Activated CD4-positive, alpha-beta T cell treated with anti-CD3 and anti-CD28 coated beads, Interleukin-2, amount 50 U/mL, for 16 hours (primary cell): ENCODE results near the gene CERK.

ENCODE experiments used
- DNase-seq: peaks from one replicate; pipeline ENCODE4 v3.0.0-alpha.2; 2020

CERK gene

DNA sequence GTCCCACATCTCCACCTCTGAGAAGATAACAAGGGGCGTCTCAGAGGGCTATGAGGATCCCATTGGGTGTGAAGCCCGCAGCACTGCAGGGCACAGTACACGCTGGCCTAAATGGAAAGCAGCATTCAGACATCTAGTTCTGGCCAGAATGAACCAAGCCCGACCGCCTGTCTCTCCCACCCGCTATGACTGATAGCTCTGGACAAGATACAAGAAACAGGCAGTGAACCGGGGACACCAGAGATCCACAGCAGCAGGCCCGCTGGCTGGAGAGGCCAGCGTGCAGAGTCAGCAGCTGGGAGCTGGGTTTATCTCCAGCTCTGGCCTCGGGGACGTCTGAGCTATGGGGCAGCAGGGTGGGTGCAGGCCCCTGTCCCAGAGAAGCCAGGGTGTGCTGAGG lies 9.6 kb downstream of the CERK start:
- no peak for DNase-seq

DNA sequence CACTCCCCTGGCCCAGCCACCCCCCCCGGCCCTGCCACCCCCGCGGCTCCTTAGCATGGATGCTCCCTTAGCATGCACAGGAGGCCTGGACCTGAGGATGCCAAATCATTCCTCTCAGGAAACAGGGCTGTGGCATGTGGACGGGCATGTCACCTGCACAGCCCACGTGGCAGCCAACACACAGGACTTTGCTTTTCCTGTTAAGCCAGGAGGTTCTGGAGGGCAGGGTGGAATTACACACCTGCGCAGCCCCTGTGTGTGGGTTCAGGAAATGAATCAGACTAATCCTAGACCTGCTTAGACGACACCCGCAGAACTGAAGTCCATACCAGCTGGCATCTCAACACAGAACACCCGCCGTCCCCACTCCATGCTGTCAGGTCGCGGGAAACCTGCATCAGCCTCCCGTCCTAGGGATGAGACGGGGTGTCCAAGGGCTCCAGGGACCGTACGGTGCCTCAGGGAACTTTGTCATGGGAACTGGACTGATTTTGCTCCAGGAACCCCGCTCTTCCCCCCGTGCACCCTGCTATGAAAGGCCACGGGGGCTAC lies 10.2 kb downstream of the CERK start:
- no peak for DNase-seq

DNA sequence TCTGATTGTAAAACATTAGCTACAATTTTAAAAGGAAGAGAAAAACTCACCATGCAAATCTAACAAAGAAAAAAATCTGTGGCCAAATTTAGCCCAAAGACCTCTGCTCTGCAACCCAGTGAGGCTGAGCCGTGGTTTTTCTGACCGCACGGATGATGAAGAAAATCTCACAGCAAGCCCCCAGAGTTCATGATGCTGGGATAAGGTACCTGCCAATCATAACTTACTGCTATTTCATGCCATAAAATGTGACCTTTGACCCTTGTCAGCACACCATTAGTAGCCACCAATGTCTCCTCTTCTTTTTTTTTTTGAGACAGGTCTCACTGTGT lies 11.1 kb downstream of the CERK start:
- no peak for DNase-seq

DNA sequence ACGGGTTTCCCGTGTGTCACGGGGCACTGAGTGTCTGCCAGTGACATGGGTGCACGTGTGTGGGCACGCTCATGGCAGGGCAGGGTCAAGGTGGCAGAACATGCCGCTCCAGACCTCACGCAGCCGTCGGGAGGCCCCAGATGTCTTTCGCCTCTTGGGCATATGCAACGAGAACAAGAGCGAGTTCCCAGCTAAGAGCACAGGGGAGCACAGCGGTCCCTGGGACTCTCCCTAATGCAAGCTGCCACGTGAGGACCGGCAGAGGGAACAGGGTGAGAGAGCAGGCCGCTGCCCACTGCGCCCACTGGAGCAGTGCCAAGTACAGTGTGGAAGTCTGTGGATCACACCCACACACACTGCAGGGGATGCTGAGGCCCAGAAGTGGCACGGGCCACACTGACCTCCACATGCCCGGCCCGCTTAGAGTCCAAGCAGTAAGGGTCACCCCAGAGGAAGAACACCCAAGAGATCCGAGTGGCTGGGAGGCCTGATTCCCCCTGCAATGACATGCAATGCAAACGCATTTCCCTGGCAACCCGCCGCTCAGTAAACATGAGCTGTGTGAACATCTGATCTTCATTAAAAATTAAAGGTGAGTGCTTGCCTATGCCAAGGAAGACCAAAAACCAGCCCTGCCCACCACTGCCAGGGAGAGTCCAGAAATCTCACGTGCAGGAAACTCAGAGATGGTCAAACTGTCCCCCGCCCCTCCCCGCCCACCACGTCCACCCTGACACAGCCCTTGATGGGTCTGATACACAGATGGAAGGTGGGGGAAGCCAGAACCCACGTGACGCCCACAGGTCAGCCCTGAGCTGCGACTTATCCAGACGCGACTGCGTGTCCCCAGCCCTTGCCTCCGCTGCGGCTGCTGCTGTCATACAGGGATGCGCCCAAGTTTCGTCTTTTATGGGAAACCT lies 11.7 kb downstream of the CERK start:
- no peak for DNase-seq

DNA sequence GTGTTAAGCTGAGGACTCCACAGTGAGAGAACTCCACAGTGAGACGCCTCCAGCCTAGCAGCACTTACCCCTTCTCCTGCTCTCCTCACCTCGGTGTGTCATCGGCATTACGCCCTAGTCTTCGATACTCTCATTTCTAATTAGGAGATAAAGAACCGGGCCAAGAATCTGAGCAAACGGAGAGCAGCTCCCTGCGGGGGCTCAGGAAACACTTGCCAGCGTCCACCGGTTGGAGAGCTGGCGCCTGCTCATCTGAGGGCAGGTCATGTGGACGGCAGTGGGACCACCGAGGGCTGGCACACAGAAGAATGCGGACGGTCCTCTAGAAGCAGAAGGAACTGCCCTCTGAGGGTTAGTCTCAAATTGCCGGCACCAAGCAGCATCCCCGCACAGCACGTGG lies 13.0 kb downstream of the CERK start:
- DNase-seq = no peak

DNA sequence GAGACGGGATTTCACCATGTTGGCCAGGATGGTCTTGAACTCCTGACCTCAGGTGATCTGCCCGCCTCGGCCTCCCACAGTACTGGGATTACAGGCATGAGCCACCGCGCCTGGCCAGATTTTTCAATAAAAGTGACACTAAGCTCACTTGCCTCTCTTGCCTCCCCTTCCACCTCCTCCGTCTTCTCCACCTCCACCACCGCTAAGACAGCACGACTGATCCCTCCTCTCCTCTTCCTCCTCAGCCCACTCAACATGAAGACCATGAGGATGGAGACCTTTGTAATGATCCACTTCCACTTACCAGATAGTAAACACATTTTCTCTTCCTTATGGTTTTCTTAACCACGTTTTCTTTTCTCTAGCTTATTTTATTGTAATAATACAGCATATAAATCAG lies 14.2 kb downstream of the CERK start:
- no peak for DNase-seq

DNA sequence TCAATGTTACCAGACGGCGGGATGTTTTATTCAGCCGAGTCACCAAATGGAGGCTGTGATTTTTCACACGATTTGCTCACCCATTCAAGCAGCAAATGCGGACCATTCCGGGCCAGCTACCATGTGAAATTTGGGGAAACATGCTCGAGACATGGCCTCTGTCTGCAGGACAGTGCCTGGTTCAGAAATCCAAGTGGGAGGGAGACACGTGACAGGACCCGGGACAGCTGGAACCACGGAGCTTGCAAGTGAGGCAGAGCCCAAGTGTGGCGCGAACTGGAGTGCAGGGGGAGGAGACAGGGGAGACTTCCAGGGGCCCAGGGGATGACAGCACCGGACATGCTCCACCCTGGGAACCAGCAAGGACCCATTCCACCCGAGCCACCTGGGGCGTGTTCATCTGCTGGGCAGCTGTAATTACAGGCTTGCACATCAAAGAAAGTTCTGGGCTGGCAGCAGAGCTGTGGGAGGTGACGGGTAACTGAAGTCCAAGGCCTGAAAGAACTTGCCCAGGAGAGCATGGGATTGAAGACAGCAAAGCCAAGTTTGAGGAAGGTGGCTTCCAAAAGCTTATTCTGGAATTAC lies 16.5 kb downstream of the CERK start:
- DNase-seq = no peak

DNA sequence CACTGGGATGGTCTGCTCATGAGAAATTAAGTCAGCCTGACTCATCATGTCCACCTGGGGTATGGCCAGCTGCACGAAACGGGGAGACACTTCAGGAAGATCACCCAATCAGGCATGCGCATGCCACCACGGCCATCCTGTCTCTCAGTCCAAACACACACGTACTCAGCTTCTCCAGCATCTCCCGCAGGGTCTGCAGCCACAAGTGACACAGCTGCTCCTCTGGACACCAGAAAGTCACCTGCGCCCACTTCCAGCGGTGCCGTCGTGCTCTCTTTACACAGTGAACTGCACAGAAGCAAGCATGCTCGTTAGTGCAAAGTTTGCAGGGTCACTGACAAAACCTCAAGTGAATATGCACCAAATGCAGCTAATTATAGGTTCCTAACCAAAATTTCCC lies 18.1 kb downstream of the CERK start:
- no peak for DNase-seq

DNA sequence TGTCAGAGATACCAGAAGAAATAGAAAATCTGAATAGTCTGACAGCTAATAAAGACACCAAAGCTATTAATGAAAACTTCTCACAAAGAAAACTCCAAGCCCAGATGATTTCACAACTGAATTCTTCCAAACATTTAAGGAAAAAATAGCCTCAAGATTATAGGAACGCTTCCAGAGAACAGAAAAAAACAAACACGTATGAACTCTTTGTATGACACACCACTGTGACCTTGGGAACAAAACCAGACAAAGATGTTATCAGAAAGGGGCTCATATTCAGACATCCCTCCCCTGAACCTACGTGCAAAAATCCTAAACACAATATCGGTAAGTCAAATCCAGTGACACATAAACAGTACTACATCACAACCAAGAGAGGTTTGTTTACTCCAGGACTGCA lies 23.5 kb downstream of the CERK start:
- no peak for DNase-seq

DNA sequence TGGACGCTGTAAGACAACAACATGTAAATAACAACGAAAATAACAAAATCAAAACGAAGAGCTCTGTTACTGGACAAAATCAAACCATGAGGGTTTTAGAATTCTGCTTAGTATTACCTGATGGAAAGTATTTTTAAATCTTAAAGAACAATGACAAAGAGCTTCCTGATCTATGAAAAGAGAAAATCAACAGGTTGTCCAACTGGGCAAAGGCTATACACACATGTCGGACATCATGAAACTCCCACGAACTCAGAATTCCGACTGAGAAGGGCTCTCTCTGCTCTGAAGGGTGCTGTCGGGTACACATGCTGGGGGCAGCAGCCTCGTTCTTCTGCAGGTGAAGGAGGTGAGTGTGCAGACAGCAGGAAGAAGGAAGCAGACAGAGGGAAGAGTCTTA lies 25.8 kb downstream of the CERK start:
- no peak for DNase-seq

DNA sequence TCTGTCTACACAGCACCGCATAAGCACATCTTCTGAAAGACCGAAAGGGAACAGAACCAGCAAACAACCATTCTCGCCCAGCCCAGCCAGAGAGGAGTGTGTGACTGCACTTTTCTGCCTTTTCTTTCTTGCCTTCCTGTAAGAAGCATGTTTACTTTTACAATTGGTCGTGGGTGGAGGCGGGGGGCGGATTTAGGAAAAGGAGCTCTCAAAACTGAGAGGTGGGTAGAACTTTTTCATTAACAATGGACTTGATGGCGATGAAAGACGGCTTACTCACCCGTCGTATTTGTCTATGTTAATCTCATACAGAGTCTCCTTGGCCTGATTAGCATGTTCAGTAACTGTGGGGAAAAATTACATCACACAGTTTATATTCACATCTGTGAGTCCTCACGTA lies 27.2 kb downstream of the CERK start:
- no peak for DNase-seq

DNA sequence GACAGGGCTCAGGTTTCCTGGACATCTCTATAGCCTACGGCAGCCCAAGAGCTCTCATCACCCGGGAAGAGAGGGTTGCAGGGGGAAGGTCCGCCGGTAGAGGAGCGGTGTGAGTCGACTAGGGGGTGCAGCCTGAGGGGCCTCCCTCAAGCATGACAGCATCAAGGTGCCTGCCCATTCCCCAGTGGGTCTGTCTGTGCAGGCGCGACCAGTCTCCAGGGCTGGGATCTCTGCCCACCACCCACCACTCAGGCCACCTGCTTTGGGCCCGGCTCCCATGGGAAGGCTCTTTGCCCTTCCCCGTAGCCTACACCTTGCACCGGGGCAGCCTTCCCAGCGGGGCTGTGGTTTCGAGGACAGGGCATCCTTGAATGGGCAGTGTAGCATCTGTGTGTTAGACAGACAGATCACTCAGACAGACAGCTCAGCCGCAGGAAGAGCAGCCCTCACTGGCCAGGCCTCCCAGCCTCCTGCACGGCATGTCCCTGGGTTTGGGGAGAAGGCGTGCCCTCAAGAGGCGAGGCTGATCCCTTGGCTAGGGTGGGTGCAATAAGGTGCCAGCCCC lies 29.2 kb downstream of the CERK start:
- DNase-seq = no peak

DNA sequence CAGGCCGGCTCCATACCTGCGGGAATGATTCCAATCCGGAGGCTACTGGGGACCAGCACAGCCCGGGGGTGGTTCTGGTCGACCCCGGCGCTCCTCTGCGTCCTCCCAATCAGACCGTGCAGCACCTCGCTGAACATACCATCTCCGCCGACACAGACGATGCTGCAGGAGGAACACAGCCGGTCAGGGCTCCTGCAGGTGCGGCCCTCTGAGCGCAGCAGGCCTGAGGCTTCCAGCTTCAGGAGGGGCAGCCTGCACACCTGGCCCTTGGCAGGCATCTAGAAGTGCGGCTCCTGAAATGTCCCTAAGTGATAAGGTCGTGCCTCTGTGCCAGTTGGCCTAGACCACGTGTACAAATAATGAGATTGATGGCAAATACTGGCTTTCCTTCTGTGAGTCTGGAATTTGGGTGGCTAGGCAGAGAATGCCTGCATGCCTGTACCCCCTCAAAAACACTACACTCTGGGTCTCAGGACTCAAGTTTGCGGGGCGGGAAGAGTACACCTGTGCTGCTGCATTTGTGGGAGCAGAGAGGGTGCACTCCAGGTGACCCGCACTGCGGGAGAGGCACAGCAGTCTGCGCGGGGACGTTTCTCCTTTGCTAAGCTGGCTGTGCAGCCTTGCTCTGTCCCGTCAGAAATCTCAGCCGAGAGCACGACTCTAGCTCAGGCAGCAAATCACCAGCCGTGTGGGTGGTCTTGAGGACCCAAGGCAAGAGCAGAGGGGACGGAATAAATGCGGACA lies 30.1 kb downstream of the CERK start:
- no peak for DNase-seq

DNA sequence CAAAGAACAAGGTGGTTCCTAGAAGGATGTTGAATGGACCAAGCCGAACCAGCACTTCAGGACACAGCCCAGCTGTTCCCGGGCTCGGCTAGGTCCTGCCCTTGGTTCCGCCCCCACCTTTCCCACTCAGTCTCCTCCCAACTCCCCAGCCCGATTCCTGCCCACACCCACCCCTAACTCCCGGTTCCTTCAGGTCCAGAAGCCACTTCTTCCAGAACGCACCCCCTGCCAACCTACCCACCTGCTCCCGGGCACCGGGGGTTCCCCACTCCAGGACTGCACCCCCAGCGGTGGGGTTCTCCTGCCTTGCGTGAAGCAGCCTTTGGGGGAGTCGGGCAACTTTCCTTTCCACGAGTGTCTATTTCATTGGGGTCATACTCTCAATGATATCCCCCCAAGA lies 30.7 kb downstream of the CERK start:
- DNase-seq = no peak

DNA sequence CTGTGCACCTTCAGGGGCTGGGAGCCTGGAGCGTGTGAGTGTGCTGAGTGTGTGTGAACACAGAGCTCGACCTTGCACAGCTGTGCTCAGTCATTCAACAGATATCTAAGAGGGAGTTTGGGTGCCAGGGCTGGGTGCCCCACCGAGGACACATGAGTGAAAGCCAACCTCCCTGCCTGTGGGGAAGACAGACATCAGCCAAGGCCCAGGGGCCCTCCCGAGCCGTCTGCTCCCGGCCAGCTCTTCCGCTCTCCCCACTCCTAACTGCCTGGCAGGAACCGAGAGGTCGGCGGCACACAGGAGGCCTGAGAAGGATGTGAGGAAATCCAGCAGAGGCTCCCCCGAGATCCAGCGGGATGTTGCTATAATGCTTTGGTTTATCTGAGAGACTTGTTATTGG lies 32.0 kb downstream of the CERK start:
- no peak for DNase-seq

DNA sequence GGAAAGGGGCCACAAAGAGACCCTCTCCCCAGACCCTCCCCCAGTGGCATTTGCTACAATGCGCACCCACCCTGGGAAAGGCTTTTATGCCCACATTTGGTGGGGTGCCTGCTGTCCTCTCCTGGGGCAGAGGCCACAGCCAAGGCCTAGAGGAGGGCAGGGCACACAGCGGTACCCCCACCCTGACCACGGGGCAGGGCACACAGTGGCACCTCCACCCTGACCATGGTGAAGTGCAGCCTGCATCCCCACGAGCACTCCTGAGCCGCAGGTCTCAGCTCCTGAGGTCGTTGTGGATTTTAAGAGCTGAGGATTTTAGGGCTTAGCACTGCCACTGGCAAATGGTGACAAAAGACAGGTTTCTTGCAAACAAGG lies 34.1 kb downstream of the CERK start:
- no peak for DNase-seq

DNA sequence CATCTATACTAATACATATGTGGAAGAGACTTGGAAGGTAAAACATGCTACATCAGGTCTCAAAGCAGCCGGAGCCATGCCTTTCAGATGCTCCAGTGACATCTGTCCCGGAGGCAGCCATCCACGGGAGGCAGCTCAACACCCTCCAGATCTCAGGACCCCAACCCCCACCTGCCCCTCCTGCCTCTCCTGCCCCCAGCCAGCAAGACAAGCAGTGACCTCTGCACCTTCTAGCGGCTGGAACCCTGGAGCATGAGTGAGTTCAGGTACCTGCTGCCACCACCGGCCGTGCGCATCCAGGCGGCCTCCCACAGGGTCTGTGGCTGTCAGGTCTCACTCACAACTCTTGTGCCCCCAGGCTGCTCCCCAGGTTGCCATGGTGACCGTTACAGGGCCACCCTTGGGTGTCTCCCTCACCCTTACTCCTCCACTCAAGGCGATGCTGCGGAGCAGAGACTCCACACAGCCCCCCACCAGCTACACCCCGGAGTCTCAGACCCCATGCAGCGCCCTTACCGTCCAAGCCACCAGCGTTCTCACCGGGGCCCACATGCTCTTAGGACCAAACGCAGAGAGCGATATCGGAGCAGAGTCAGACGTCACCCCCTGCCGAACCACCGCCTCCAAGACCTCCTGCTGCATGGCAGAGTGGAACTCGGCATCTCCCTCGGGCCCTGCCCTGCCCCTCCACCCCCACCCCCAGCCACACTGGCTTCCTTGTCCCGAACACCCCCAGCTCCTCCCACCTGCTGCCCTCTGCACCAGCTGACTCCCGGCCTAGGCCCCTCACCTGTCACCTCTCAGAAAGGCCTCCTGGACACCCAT lies 34.7 kb downstream of the CERK start:
- DNase-seq = no peak

DNA sequence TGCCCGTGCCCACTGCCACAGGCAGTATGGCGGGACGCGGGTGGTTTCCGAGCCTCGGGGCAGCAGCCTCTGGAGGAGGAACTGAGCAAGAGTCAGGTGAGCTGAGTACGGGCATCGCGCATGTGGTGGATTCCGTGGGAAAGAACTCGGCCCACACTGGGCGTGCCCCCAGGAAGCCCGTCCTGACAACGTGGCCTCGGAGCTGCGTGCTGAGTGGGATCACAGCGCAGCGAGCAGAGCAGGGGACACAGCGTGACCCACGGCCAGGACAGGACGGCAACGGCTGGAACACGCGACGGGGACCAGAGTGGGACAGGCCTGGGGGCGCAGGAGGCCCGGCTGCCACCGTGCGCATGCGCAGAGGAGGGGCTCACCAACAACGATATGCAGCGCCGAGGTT lies 36.8 kb downstream of the CERK start:
- DNase-seq = no peak

DNA sequence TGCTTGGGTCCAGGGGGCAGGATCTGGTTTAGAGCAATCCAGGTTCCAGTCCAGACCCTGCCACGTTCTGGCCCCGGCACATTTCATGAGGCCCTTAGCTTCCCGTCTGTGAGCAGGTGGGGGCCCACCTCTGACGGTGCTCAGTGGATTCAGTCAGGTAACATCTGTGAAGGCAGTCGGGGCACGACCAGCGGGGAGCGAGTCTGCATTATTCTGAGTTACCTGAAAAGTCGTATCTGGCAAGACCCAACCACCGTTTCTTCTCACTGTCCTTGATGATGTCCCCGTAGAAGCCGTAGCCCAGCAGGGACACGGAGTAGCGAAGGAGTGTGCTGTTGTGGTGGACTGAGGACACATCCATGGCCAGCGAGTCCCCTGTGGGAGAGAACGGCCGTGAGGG lies 39.0 kb downstream of the CERK start:
- DNase-seq = no peak

DNA sequence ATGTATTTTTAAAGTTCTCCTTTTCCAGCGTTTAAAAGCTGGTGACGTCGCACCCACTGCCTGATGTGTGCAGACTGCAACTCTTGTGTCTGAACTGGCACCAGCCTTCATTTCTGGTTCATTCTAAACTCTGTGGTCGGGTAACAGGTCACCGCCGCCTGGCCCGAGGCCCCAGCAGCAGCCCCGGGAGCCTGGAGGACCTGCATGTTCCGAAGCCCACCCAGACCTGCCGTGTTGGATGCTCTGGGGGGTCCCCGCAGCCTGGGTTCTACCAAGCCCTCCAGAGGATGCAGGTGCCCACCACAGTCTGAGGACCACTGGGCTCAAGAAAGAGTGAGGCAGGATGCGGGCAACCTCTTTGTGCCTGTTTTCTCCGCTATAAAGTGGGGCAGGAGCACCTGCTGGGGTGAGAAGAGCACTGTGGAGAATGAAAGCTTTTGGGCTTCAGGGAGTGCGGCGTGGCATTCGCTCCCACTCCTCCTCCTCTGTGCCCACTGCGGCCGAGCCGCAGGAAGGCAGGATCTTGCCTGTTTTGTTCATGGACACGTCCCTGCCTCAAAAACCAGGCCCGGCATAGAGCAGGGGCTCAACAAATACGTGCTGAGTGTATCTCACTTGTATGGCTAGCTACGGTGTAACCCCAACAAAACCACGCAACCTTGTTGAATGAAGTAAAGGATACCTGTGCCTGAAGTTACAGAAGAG lies 40.1 kb downstream of the CERK start:
- DNase-seq = no peak

DNA sequence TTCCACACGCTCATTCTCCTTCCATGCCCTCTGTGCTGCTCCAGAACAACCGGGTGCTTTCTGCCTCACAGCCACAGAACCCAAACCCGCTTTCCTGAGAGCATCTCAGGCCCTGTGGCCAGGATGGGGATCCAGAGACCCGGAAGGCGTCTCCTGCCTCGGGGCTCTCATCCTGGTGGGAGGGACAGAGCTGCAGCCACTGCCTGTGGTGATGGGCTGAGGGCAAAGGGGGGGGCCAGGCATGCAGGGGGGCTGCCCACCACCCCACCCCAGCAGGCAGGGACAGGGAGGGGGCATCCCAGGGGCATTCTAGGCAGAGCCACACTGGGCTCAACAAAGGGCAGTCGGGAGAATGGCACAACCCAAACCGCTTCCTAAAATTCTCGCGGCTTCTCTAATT lies 41.4 kb downstream of the CERK start:
- DNase-seq = no peak

DNA sequence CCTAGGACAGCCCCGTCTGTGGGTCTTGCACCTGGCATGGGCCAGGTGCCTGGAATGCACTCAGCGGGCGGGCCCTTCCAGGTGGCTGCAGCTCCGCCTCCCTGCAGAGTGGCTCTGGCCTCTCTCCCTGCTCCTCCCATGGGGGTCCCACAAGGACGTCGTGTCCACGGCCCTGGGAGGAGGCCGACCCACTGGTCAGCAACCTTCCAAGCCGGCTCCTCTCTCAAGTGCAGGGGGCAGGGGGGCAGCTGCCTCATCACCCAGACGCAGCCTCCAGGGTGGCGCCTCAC lies 41.9 kb downstream of the CERK start:
- DNase-seq = no peak
